Large intestine (tissue), 12 donors: Measurements from ENCODE around the gene TIRAP. TPM values are rescaled to one million over a fixed set of nuclear protein-coding genes. Genes with fewer than 3 reads are reported as not detected.
"Not testable (repeated sequence)": the region's sequence is repeated elsewhere in the genome, so short reads cannot be mapped to it uniquely, and the experiment has no call there.

Experiments
- DNase-seq, 2 donors: peaks; one replicate each; pipeline versions ENCODE4 v3.0.0 to v3.0.0-alpha.2; 2013
- H3K27ac ChIP-seq: one replicate; pipeline ENCODE4 v1.5.1; 2013; ENCODE audit warnings: low read length
- H3K27me3 ChIP-seq: 2 replicates; pipeline ENCODE4 v1.6.1; 2013; ENCODE audit warnings: low read length; ENCODE audit not compliant: control insufficient read depth, insufficient read depth
- H3K36me3 ChIP-seq: 2 replicates; pipeline ENCODE4 v1.6.1; 2013; ENCODE audit warnings: low read length; ENCODE audit not compliant: control insufficient read depth, insufficient read depth
- H3K4me1 ChIP-seq: one replicate; pipeline ENCODE4 v1.6.1; 2013; ENCODE audit warnings: low read length; ENCODE audit not compliant: control insufficient read depth, insufficient read depth
- H3K4me3 ChIP-seq: one replicate; pipeline ENCODE4 v1.5.1; 2013; ENCODE audit warnings: low read length
- H3K9me3 ChIP-seq: one replicate; pipeline ENCODE4 v1.6.1; 2013; ENCODE audit warnings: mild to moderate bottlenecking, low read depth, low read length, moderate library complexity; ENCODE audit not compliant: control insufficient read depth
- WGBS: methylation state at CpG from one replicate; pipeline ENCODE4 v1.1.5; 2013; ENCODE audit warnings: low lambda C conversion rate; ENCODE audit not compliant: insufficient coverage; 5-methylcytosine and 5-hydroxymethylcytosine counted together
- long read RNA-seq, 11 donors: transcript quantifications; one replicate each; lab custom pipeline, GENCODE V29; 2026
- polyA plus RNA-seq: library from polyadenylated mRNA; unstranded; fragments of 120-200 nt; gene quantifications from one replicate; pipeline ENCODE4 v1.2.1, GENCODE V29; 2013

Gene TIRAP, protein sequence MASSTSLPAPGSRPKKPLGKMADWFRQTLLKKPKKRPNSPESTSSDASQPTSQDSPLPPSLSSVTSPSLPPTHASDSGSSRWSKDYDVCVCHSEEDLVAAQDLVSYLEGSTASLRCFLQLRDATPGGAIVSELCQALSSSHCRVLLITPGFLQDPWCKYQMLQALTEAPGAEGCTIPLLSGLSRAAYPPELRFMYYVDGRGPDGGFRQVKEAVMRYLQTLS
- polyA plus RNA-seq = 13.2 TPM
- long read RNA-seq, donor 1 = 0 reads
- long read RNA-seq, donor 2, partial matches to known transcripts = 0 of 2 reads
- long read RNA-seq, donor 2, other reads (novel, unspliced or antisense) = 0 of 2 reads
- long read RNA-seq, donor 3 = 0 reads
- long read RNA-seq, donor 4 = 0 reads
- long read RNA-seq, donor 5 = 0 reads
- long read RNA-seq, donor 6 = 0 reads
- long read RNA-seq, donor 7 = 0 reads
- long read RNA-seq, donor 8, partial matches to known transcripts = 5 of 6 reads
- long read RNA-seq, donor 8, other reads (novel, unspliced or antisense) = 0 of 6 reads
- long read RNA-seq, donor 9, partial matches to known transcripts = 0 of 1 reads
- long read RNA-seq, donor 9, other reads (novel, unspliced or antisense) = 0 of 1 reads
- long read RNA-seq, donor 10, partial matches to known transcripts = 0 of 2 reads
- long read RNA-seq, donor 10, other reads (novel, unspliced or antisense) = 0 of 2 reads
- long read RNA-seq, donor 11 = 0 reads

DNA sequence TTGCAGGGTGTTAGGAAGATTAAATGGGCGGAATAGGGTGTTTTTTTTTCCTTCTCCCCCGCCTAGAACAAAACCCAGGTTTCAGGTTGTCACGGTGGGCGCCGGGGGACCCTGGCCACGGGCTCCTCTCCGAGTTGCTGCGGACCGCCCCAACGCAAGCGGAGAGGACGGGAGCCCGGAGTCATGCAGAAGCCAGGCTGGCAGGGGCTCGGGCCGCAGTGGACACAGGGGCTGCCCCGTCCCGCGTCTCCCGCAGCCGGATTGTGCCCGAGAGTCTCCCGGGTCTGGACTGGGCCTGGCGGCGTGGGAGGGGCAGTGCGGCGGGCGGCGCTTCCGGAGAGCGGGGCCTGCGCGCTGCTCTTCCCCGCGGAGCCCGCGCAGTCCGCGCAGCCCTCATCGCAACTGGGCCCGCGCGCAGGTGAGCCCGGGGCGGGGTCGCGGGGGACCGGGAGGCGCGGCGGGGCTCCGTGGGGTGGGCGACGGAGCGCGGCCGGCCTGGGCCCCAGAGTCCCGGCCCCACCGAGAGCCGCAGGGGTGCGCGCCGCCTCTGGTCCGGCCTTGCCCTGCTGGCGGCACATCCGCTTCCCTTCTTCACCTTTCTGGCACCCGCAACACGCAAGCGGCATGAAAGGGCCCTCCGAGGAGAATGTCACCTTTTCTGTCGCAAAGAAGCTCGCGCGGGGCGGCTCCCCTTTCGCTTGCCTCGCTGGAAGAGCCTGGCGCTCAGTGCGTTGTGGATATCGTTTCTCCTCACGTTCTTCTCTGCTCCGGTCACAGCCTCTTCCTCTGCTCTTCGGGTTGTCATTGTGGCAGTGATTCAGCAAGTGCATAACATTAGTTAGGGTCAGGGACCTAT is at the start of gene TIRAP:
TSS of gene TIRAP (plus strand) at position 358 of the 856 bp plus-strand sequence. CDS start 7,802 bp downstream, outside the sequence.
- peaks cover 5% of the 10 kb centered on the region for H3K36me3 ChIP-seq
- no peaks in the 10 kb centered on the region for H3K9me3 ChIP-seq
- no peaks in the 10 kb centered on the region for H3K27me3 ChIP-seq
- DNase-seq = peak; percentile 44 to 81
- H3K27ac ChIP-seq = peak within 1 kb of the TSS; percentile 90
- WGBS = no CpG with 5 or more reads among the region's 82 CpGs
- H3K4me3 ChIP-seq = peak within 1 kb of the TSS; percentile 79
- peaks cover 7% of the 10 kb centered on the region for H3K4me1 ChIP-seq

DNA sequence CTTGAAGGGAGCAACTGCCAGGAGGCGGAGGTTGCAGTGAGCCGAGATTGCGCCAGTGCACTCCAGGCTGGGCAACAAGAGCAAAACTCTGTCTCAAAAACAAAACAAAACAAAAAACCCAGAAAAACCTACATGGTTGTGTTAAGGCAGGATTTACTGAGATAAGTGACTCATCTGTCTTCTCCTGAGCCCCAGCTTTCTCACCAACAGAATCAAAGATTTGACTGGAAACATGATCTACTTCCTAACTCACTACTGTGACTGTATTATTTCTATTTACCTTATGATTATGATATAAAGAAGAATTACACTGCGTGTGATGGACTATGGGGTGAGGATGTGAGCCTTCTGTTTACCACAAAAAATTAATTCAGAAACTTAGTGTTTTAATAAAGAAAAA is 49.5 kb upstream of the TIRAP start:
- H3K27ac ChIP-seq = no peak overlapping the region
- H3K36me3 ChIP-seq = peaks cover 14% of the 10 kb centered on the region
- H3K4me3 ChIP-seq = no peak overlapping the region
- H3K27me3 ChIP-seq = no peaks in the 10 kb centered on the region
- DNase-seq = no peak
- 100% methylated on average over 1 of the region's 4 CpGs for WGBS
- no peaks in the 10 kb centered on the region for H3K9me3 ChIP-seq
- no peaks in the 10 kb centered on the region for H3K4me1 ChIP-seq

GRCh38 chr11:126246636-126247035 is 36.3 kb upstream of the TIRAP start:
- Histone ChIP-seq H3K4me3 (no peak overlapping the region), H3K36me3 (peaks cover 33% of the 10 kb centered on the region), H3K9me3 (no peaks in the 10 kb centered on the region), H3K4me1 (no peaks in the 10 kb centered on the region), H3K27ac (no peak overlapping the region), H3K27me3 (no peaks in the 10 kb centered on the region)
- no CpG with 5 or more reads among the region's 2 CpGs for WGBS
- no peak for DNase-seq

GRCh38 chr11:126253265-126253664 is 29.6 kb upstream of the TIRAP start:
- H3K27ac ChIP-seq = no peak overlapping the region
- no peaks in the 10 kb centered on the region for H3K27me3 ChIP-seq
- WGBS = no CpG with 5 or more reads among the region's 4 CpGs
- peaks cover 42% of the 10 kb centered on the region for H3K36me3 ChIP-seq
- H3K4me1 ChIP-seq = no peaks in the 10 kb centered on the region
- no peak overlapping the region for H3K4me3 ChIP-seq
- H3K9me3 ChIP-seq = no peaks in the 10 kb centered on the region
- DNase-seq = no peak

- no CpG with 5 or more reads among the region's 1 CpG for WGBS
- no peaks in the 10 kb centered on the region for H3K27me3 ChIP-seq
- no peaks in the 10 kb centered on the region for H3K4me1 ChIP-seq
- H3K36me3 ChIP-seq = peaks cover 41% of the 10 kb centered on the region
- H3K9me3 ChIP-seq = no peaks in the 10 kb centered on the region
- DNase-seq = no peak
- no peak overlapping the region for H3K4me3 ChIP-seq
- H3K27ac ChIP-seq = no peak overlapping the region
Observed at GRCh38 chr11:126254819-126255218, 28.1 kb upstream of the TIRAP start.

DNA sequence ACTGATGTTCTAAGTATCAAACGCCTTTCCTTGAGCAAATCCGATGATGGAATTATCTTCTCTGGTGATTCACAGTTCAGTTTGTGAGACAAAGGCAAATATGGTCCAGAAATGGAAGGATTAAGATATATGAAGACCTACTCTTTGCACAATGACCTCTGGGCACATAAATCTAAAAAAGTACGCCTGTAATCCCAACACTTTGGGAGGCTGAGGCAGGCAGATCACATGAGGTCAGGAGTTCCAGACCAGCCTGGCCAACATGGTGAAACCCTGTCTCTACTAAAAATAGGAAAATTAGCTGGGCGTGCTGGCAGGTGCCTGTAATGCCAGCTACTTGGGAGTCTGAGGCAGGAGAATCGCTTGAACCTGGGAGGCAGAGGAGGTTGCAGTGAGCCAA is 27.4 kb upstream of the TIRAP start:
- H3K27ac ChIP-seq, H3K9me3 ChIP-seq, H3K4me3 ChIP-seq, H3K4me1 ChIP-seq, H3K27me3 ChIP-seq, DNase-seq: not testable (repeated sequence)
- no CpG with 5 or more reads among the region's 5 CpGs for WGBS
- peaks cover 41% of the 10 kb centered on the region for H3K36me3 ChIP-seq

GRCh38 chr11:126256216-126256615 is 26.7 kb upstream of the TIRAP start:
- H3K27ac ChIP-seq = no peak overlapping the region
- H3K9me3 ChIP-seq = no peaks in the 10 kb centered on the region
- H3K36me3 ChIP-seq = peaks cover 44% of the 10 kb centered on the region
- no peaks in the 10 kb centered on the region for H3K27me3 ChIP-seq
- WGBS = no CpG with 5 or more reads among the region's 4 CpGs
- no peak overlapping the region for H3K4me3 ChIP-seq
- no peak for DNase-seq
- no peaks in the 10 kb centered on the region for H3K4me1 ChIP-seq

DNA sequence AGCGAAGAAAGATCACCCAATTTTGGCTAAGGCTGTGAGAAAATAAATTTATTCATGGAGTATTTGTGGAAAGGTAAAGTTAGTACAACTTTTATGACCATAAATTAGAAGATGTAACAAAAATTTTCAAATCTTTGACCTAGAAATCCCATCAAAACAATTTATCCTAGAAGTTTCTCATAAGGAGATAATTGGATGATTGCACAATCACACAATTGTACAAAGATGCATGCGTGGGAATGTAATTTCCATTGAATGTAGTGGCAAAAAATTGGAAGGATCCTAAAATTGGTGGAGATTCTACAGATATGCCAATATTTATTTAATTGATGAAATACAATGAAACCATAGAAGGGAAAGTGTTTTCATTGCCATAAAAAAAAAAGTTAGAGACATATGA is 25.7 kb upstream of the TIRAP start:
- Histone ChIP-seq H3K4me1 (no peaks in the 10 kb centered on the region), H3K9me3 (no peaks in the 10 kb centered on the region), H3K4me3 (no peak overlapping the region), H3K27me3 (no peaks in the 10 kb centered on the region), H3K27ac (no peak overlapping the region), H3K36me3 (peaks cover 51% of the 10 kb centered on the region)
- WGBS = 94% methylated on average over 2 of the region's 2 CpGs
- DNase-seq = no peak

- no peak overlapping the region for H3K27ac ChIP-seq
- no peak overlapping the region for H3K4me3 ChIP-seq
- H3K9me3 ChIP-seq = no peaks in the 10 kb centered on the region
- H3K4me1 ChIP-seq = no peaks in the 10 kb centered on the region
- no peaks in the 10 kb centered on the region for H3K27me3 ChIP-seq
- no peak for DNase-seq
- H3K36me3 ChIP-seq = peaks cover 52% of the 10 kb centered on the region
- no CpG with 5 or more reads among the region's 2 CpGs for WGBS
Observed at GRCh38 chr11:126257764-126258163, 25.1 kb upstream of the TIRAP start.

DNA sequence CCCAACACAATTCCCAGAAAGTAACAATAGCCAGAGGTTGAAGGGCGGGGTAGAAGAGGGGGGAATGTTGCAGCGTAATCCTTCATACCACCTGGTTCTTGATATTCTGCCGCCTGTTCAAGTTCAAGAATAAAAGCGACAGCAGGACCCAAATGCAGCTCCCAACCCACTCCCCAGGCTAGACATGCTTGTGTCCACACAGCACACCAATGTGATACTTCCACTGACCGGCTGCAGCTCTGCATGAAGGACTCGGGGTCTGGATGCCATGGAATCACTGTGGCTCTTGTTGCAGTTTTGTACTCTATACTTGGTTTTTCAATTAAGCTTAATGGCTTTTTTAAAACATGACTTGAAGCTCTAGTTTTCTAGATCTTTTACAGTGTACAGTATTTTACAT is 20.7 kb upstream of the TIRAP start:
- Histone ChIP-seq H3K27ac (no peak overlapping the region), H3K36me3 (peaks cover 69% of the 10 kb centered on the region), H3K27me3 (no peaks in the 10 kb centered on the region), H3K4me1 (no peaks in the 10 kb centered on the region), H3K4me3 (no peak overlapping the region), H3K9me3 (no peaks in the 10 kb centered on the region)
- no peak for DNase-seq
- no CpG with 5 or more reads among the region's 6 CpGs for WGBS
